ENCODE data around the gene SCRT2.
"Not testable (repeated sequence)": the region's sequence is repeated elsewhere in the genome, so short reads cannot be mapped to it uniquely, and the experiment has no call there.

Gene SCRT2
- long read RNA-seq: 0 reads

GRCh38 chr20:675453-676314 lies at the start of gene SCRT2:
SCRT2 (minus strand) TSS chr20:675802; CDS start chr20:675601, 201 bp downstream.
- peak; percentile 96 for TF ChIP-seq REST (IDR thresholded peaks at IDR 0.05; ENCODE audit: insufficient replicate concordance, low read depth)
- no peak for TF ChIP-seq GABPA (IDR thresholded peaks at IDR 0.05; ENCODE audit: low read depth)
- no peak for TF ChIP-seq SPI1 (IDR thresholded peaks at IDR 0.05; ENCODE audit: borderline replicate concordance, low read depth)
- TF ChIP-seq POLR2AphosphoS5 (IDR thresholded peaks at IDR 0.05; ENCODE audit: low read depth): no peak
- H3K27ac ChIP-seq (replicated peaks): no peak within 1 kb of the TSS
- H3K4me3 ChIP-seq (replicated peaks; ENCODE audit: insufficient read depth, low read length): no peak within 1 kb of the TSS
- H3K27me3 ChIP-seq (ENCODE audit: insufficient read depth, poor library complexity, severe bottlenecking): peaks cover 35% of the 10 kb centered on the region
- peak; percentile 38 to 61 for DNase-seq (ENCODE audit: low read depth in 1 of 2, low spot score in 1 of 2)

- DNase-seq (ENCODE audit: low read depth in 1 of 2, low spot score in 1 of 2); H3K4me3 ChIP-seq (replicated peaks; ENCODE audit: insufficient read depth, low read length); H3K27ac ChIP-seq (replicated peaks): not testable (repeated sequence)
- H3K27me3 ChIP-seq (ENCODE audit: insufficient read depth, poor library complexity, severe bottlenecking): peaks cover 18% of the 10 kb centered on the region
Observed at GRCh38 chr20:724797-725196, 49.2 kb upstream of the SCRT2 start.

- TF ChIP-seq CTCF (IDR thresholded peaks at IDR 0.05; ENCODE audit: insufficient read depth, low read length): no peak
- no peak for TF ChIP-seq REST (IDR thresholded peaks at IDR 0.05; ENCODE audit: insufficient replicate concordance, low read depth)
- no peak for TF ChIP-seq SPI1 (IDR thresholded peaks at IDR 0.05; ENCODE audit: borderline replicate concordance, low read depth)
- TF ChIP-seq GABPA (IDR thresholded peaks at IDR 0.05; ENCODE audit: low read depth): no peak
- no peak for TF ChIP-seq POLR2AphosphoS5 (IDR thresholded peaks at IDR 0.05; ENCODE audit: low read depth)
- H3K27me3 ChIP-seq (ENCODE audit: insufficient read depth, poor library complexity, severe bottlenecking): peaks cover 13% of the 10 kb centered on the region
- DNase-seq (ENCODE audit: low read depth in 1 of 2, low spot score in 1 of 2): no peak
- H3K27ac ChIP-seq (replicated peaks): no peak overlapping the region
- no peak overlapping the region for H3K4me3 ChIP-seq (replicated peaks; ENCODE audit: insufficient read depth, low read length)
Observed at GRCh38 chr20:723756-724155, 48.2 kb upstream of the SCRT2 start.

GRCh38 chr20:722822-723644 lies 47.4 kb upstream of the SCRT2 start:
- Histone ChIP-seq H3K27me3 (ENCODE audit: insufficient read depth, poor library complexity, severe bottlenecking) (peaks cover 7% of the 10 kb centered on the region), H3K4me3 (replicated peaks; ENCODE audit: insufficient read depth, low read length) (no peak overlapping the region), H3K27ac (replicated peaks) (no peak overlapping the region)
- TF ChIP-seq GABPA (IDR thresholded peaks at IDR 0.05; ENCODE audit: low read depth) (no peak), CTCF (IDR thresholded peaks at IDR 0.05; ENCODE audit: insufficient read depth, low read length) (no peak), POLR2AphosphoS5 (IDR thresholded peaks at IDR 0.05; ENCODE audit: low read depth) (no peak), REST (IDR thresholded peaks at IDR 0.05; ENCODE audit: insufficient replicate concordance, low read depth) (no peak), SPI1 (IDR thresholded peaks at IDR 0.05; ENCODE audit: borderline replicate concordance, low read depth) (no peak)
- DNase-seq (ENCODE audit: low read depth in 1 of 2, low spot score in 1 of 2): no peak

All from HL-60 (cell line).